CD4-positive, alpha-beta T cell treated with Interleukin-21 for 1 hour (primary cell): ENCODE data around the gene POTEB.
"Not testable (repeated sequence)": the region's sequence is repeated elsewhere in the genome, so short reads cannot be mapped to it uniquely, and the experiment has no call there.

ENCODE experiments used
- DNase-seq: peaks from one replicate; pipeline ENCODE4 v3.0.0-alpha.2; 2020

Gene POTEB

DNA sequence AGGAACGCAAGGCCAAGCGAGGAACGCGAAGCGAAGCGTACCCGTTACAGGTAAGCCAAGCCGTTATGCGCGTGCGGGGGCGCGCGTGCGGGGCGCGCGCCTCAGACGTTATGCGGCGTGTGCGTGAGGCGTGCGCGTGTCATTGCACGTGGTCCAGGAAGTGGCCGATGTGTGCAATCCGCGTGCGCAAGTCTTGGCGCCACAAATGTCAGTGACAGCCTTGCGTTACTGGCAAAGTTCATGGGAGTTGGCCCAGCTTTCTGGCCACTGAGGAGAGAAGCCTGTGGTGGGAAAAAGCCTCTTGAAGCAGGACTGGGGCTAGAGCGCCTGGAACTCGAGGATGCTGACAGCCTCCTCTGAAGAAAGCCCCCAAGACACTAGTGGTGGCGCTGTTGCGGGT lies at the start of gene POTEB:
Gene POTEB, minus strand, starts transcription at position 101 of the 400 bp plus-strand sequence. CDS start 489 bp downstream, outside the sequence.
- DNase-seq: not testable (repeated sequence)

DNA sequence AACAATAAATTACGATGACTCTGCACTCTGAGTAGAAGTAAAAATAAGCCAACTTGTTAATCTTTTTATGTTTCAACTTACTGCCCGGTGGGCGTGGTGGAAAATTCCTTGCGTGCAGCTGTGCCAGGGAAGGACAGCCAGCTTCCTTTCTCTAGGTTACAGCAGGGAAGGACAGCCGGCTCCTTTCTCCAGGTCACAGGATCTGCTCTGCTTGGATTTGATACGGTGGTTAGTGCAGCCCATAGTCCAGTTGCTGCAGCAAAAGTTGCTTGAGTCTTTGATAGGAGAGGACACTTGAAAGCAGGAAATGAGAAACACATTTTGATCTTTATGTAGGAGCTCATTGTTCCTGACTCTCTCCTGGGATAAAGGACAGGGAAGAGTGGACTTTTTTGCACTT lies 13.4 kb upstream of the POTEB start:
- DNase-seq: not testable (repeated sequence)

DNA sequence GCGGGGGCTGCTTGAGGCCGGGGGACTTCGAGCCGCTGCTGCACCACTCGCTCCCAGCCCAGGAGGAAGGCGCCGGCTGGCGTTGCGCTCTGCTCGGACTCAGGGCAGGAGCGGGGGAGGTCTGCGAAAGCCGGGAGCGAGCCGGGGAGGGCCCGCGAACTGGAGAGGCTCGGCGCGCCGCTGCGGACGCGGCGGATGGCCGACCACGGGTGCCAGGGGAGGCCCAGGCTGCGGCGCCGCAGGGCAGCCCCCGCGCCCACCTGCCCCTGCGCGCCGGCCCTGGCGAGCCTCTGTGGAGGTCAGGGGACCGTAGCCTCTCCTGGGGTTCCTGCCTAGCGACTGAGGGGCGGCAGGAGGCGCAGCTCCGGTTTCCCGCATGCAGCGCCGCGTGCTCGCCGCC lies 12.0 kb upstream of the POTEB start:
- not testable (repeated sequence) for DNase-seq

DNA sequence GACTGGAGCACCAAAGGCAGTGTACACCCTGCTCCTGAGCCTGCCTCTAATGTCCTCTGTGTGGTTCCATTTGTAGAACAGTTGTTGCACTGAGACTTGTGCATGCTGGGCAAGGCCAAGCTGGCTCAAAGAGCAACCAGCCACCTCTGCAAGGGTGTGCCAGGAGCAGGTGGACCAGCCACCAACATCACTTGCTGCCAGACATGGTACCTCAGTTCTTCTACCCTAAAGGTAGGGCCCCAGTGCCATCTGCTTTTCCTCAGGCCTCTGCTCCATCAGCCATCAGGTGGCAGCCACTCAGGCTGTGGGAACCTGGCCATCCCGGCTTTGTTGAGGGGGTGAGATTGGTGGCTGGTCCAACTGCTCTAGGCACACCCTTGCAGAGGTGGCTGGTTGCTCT lies 38.7 kb downstream of the POTEB start:
- not testable (repeated sequence) for DNase-seq
